Measurements from ENCODE around the gene NTPCR. TPM values are rescaled to one million over a fixed set of nuclear protein-coding genes. Genes with fewer than 3 reads are reported as not detected.

The NTPCR gene
- total RNA-seq, 1 experiment from 2014 or later: 46.8 TPM

DNA sequence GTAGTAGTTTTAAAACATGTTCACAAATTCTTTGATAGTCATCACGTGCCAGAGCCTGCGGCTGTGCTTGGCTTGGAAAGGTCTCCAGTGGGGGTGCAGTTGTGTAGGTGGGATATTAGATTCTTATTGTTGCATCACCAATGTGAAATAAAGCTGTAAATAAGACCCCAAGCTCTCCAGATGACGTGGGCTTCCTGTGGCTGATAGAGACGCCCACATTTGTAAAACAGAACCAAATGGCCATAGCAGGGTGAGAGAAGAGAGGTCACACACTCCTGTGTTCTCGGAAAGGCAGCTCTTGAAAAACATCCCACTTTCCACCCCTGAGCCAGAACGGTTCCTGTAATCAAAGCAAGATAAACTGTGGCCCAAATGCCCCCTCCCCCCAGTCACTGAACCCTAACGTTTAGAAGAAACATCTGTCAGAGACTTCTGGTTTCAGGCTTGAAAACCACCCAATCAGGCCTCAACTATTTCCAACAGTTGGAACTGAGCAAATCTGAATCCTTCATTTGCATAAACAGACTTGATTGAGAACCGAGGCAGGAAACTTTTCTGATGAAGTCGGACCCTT lies 6.6 kb upstream of the NTPCR start:
- Histone ChIP-seq H3K4me3 (ENCODE audit: low read depth in 2 of 2, low read length in 2 of 2) (no peak overlapping the region), H3K4me1 (ENCODE audit: control insufficient read depth, insufficient read depth, low read length) (no peaks in the 10 kb centered on the region), H3K9me3 (ENCODE audit: control insufficient read depth, insufficient read depth, low read depth, low read length) (no peaks in the 10 kb centered on the region), H3K27ac (ENCODE audit: low read length) (no peak overlapping the region), H3K36me3 (ENCODE audit: control insufficient read depth, insufficient read depth, low read length) (no peaks in the 10 kb centered on the region), H3K27me3 (ENCODE audit: control insufficient read depth, insufficient read depth, low read length) (no peaks in the 10 kb centered on the region)
- ATAC-seq: no peak
- DNase-seq (ENCODE audit: low read depth, low spot score): no peak
- no TSS peak for BruUV-seq (replicated peaks)
- in situ Hi-C loops (cut with HindIII; ENCODE audit: low pct_unique_long_range_greater_than_20kb, low sequenced_read_pairs) (no loop called here), intact Hi-C loops (cut with micrococcal nuclease; ENCODE audit: unreplicated experiment) (no loop called here)
- TF ChIP-seq, protein P1, sequence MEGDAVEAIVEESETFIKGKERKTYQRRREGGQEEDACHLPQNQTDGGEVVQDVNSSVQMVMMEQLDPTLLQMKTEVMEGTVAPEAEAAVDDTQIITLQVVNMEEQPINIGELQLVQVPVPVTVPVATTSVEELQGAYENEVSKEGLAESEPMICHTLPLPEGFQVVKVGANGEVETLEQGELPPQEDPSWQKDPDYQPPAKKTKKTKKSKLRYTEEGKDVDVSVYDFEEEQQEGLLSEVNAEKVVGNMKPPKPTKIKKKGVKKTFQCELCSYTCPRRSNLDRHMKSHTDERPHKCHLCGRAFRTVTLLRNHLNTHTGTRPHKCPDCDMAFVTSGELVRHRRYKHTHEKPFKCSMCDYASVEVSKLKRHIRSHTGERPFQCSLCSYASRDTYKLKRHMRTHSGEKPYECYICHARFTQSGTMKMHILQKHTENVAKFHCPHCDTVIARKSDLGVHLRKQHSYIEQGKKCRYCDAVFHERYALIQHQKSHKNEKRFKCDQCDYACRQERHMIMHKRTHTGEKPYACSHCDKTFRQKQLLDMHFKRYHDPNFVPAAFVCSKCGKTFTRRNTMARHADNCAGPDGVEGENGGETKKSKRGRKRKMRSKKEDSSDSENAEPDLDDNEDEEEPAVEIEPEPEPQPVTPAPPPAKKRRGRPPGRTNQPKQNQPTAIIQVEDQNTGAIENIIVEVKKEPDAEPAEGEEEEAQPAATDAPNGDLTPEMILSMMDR (IDR thresholded peaks at IDR 0.05): no peak
- TF ChIP-seq, protein P2, sequence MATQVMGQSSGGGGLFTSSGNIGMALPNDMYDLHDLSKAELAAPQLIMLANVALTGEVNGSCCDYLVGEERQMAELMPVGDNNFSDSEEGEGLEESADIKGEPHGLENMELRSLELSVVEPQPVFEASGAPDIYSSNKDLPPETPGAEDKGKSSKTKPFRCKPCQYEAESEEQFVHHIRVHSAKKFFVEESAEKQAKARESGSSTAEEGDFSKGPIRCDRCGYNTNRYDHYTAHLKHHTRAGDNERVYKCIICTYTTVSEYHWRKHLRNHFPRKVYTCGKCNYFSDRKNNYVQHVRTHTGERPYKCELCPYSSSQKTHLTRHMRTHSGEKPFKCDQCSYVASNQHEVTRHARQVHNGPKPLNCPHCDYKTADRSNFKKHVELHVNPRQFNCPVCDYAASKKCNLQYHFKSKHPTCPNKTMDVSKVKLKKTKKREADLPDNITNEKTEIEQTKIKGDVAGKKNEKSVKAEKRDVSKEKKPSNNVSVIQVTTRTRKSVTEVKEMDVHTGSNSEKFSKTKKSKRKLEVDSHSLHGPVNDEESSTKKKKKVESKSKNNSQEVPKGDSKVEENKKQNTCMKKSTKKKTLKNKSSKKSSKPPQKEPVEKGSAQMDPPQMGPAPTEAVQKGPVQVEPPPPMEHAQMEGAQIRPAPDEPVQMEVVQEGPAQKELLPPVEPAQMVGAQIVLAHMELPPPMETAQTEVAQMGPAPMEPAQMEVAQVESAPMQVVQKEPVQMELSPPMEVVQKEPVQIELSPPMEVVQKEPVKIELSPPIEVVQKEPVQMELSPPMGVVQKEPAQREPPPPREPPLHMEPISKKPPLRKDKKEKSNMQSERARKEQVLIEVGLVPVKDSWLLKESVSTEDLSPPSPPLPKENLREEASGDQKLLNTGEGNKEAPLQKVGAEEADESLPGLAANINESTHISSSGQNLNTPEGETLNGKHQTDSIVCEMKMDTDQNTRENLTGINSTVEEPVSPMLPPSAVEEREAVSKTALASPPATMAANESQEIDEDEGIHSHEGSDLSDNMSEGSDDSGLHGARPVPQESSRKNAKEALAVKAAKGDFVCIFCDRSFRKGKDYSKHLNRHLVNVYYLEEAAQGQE (IDR thresholded peaks at IDR 0.05; ENCODE audit: insufficient read depth in 1 of 2, low read depth in 2 of 2, low read length in 1 of 2): no peak
- TF ChIP-seq POLR2AphosphoS5 (IDR thresholded peaks at IDR 0.05; ENCODE audit: low read depth, low read length): no peak
- ChIA-PET CTCF (no interaction called here), POLR2A (no interaction called here)

DNA sequence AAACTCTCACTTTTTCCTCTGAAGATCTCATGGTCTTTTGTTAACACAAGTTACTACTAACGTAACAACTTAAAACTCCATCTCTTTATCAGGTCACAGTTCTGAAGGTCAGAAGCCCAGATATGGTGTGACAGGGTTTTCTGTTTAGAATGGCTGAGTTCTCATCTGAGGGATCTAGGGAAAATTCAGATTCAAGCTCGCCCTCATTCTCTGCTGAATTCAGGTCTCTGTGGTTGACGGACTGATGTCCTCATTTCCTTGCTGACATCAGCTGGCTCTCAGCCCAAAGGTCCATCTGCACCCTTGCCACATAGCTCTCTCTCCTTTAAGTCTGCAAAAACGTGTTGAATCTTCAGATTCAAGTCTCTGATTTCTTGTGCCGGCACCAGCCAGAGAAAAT lies 6.1 kb upstream of the NTPCR start:
- TF ChIP-seq, protein P2 (IDR thresholded peaks at IDR 0.05; ENCODE audit: insufficient read depth in 1 of 2, low read depth in 2 of 2, low read length in 1 of 2): no peak
- no peak for TF ChIP-seq POLR2AphosphoS5 (IDR thresholded peaks at IDR 0.05; ENCODE audit: low read depth, low read length)
- no peak for TF ChIP-seq SIN3A (IDR thresholded peaks at IDR 0.05; ENCODE audit: borderline replicate concordance, insufficient read depth, low read depth, low read length)
- TF ChIP-seq, protein P1 (IDR thresholded peaks at IDR 0.05): no peak
- no peak for TF ChIP-seq TCF7L2 (IDR thresholded peaks at IDR 0.05; ENCODE audit: low read depth, low read length)
- ATAC-seq (no peak), DNase-seq (ENCODE audit: low read depth, low spot score) (no peak)
- Histone ChIP-seq H3K4me1 (ENCODE audit: control insufficient read depth, insufficient read depth, low read length) (no peaks in the 10 kb centered on the region), H3K9me3 (ENCODE audit: control insufficient read depth, insufficient read depth, low read depth, low read length) (no peaks in the 10 kb centered on the region), H3K27ac (ENCODE audit: low read length) (no peak overlapping the region), H3K27me3 (ENCODE audit: control insufficient read depth, insufficient read depth, low read length) (no peaks in the 10 kb centered on the region), H3K36me3 (ENCODE audit: control insufficient read depth, insufficient read depth, low read length) (no peaks in the 10 kb centered on the region), H3K4me3 (ENCODE audit: low read depth in 2 of 2, low read length in 2 of 2) (no peak overlapping the region)
- CTCF ChIA-PET: no interaction called here
- BruUV-seq (replicated peaks): no TSS peak
- POLR2A ChIA-PET: interaction anchor here (0.7 kb wide), 1 partner anchor 1344 kb away, joined by 8 read pairs; no protein-coding TSS in a partner anchor
- intact Hi-C loops (cut with micrococcal nuclease; ENCODE audit: unreplicated experiment): no loop called here
- in situ Hi-C loops (cut with HindIII; ENCODE audit: low pct_unique_long_range_greater_than_20kb, low sequenced_read_pairs): no loop called here

Data from Panc1 (cell line).